ENCODE measurements around the gene SH3GLB2. TPM values are rescaled to one million over a fixed set of nuclear protein-coding genes. Genes with fewer than 3 reads are reported as not detected.

The SH3GLB2 gene
- total and polyA plus RNA-seq, 2 experiments from 2014 or later, result 21.9 to 68.0 TPM

- TF ChIP-seq REST (IDR thresholded peaks at IDR 0.05; ENCODE audit: unreplicated experiment) (no peak), EZH2 (IDR thresholded peaks at IDR 0.05; ENCODE audit: low read depth, unreplicated experiment) (no peak), CTCF (conservative IDR thresholded peaks at IDR 0.05; ENCODE audit: low read depth in 2 of 2) (no peak), CREB1 (CRISPR knock-in tag; IDR thresholded peaks at IDR 0.05; ENCODE audit: low read depth) (no peak), ZNF331 (CRISPR knock-in tag; IDR thresholded peaks at IDR 0.05; ENCODE audit: low read depth) (no peak), EZH2phosphoT487 (IDR thresholded peaks at IDR 0.05; ENCODE audit: unreplicated experiment) (no peak)
These were observed 49.1 kb upstream of the SH3GLB2 start (continued) for GRCh38 chr9:129077236-129077635.

DNA sequence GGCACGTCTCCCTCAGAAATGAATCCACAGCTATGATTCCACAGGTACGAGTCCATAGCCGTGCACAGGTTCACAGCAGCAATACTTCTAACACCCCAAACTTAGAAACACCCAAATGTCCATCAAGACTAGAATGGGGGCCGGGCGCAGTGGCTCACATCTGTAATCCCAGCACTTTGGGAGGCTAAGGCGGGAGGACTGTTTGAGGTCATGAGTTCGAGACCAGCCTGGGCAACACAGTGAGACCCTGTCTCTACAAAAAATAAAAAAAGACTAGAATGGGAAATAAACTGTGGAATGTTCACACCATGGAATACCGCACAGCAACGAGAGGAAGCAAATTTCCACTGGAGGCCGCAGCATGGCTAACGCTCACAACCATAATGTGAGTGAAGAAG is 48.5 kb upstream of the SH3GLB2 start:
- no peak overlapping the region for H3K27ac Mint-ChIP-seq
- Histone ChIP-seq H3K27ac (ENCODE audit: low read depth) (no peak overlapping the region), H3K79me2 (replicated peaks; ENCODE audit: insufficient read depth) (peaks cover 15% of the 10 kb centered on the region), H2AFZ (no peak overlapping the region), H3K4me3 (no peak overlapping the region), H3F3A (replicated peaks; ENCODE audit: low read depth) (0 out of 2 replicates have a peak, but pooled peaks cover 6% of the 10 kb centered on the region), H3K27me3 (ENCODE audit: insufficient read depth) (no peaks in the 10 kb centered on the region), H4K20me1 (replicated peaks; ENCODE audit: insufficient read depth) (no peaks in the 10 kb centered on the region), H3K9me2 (ENCODE audit: insufficient read depth) (no peaks in the 10 kb centered on the region), H3K36me3 (ENCODE audit: insufficient read depth) (no peaks in the 10 kb centered on the region), H3K4me1 (ENCODE audit: insufficient read depth) (peaks cover 15% of the 10 kb centered on the region; the same call in 1 of the 2 replicates), H3K4me2 (no peak overlapping the region)
- no peak for TF ChIP-seq CTCF (conservative IDR thresholded peaks at IDR 0.05; ENCODE audit: low read depth in 2 of 2)
- no peak for TF ChIP-seq ETS1 (IDR thresholded peaks at IDR 0.05)
- TF ChIP-seq ZNF114 (CRISPR knock-in tag; IDR thresholded peaks at IDR 0.05), result no peak
- TF ChIP-seq STAT1 (IDR thresholded peaks at IDR 0.05; ENCODE audit: unreplicated experiment), result no peak
- ATAC-seq, result no peak
- peaks cover 12% of the 10 kb centered on the region for H3K27me3 Mint-ChIP-seq (ENCODE audit: insufficient read depth, low read depth, poor library complexity)
- no peaks in the 10 kb centered on the region for H3K9me3 Mint-ChIP-seq
- peaks cover 17% of the 10 kb centered on the region for H3K4me1 Mint-ChIP-seq
- no peak overlapping the region for H3K4me3 Mint-ChIP-seq
- H3K36me3 Mint-ChIP-seq (ENCODE audit: low read depth), result no peaks in the 10 kb centered on the region; the same call in 2 of the 3 replicates
- no peak for DNase-seq (ENCODE audit: low spot score)
